AG09319 (cell line): ENCODE measurements around the gene TJP3.

ENCODE experiments used
- DNase-seq: peaks from one replicate; pipeline ENCODE4 v3.0.0-alpha.2; 2010; ENCODE audit warnings: low read depth; ENCODE audit errors: extremely low read depth
- CTCF ChIP-seq: IDR thresholded peaks from 2 replicates; pipeline ENCODE4 v1.5.1; 2011; ENCODE audit warnings: low read depth, mild to moderate bottlenecking, inconsistent platforms, low read length, moderate library complexity

The TJP3 gene

GRCh38 chr19:3766520-3766919 is 58.3 kb downstream of the TJP3 start:
- no peak for TF ChIP-seq CTCF
- DNase-seq = no peak

- DNase-seq = no peak
- no peak for TF ChIP-seq CTCF
Observed at GRCh38 chr19:3767050-3767449, 58.9 kb downstream of the TJP3 start.

- TF ChIP-seq CTCF = no peak
- DNase-seq = no peak
Observed at GRCh38 chr19:3768015-3768747, 60.0 kb downstream of the TJP3 start.

- DNase-seq = no peak
- TF ChIP-seq CTCF = no peak
Observed at GRCh38 chr19:3768748-3769099, 60.5 kb downstream of the TJP3 start.

- DNase-seq = no peak
Observed at GRCh38 chr19:3769494-3769893, 61.3 kb downstream of the TJP3 start.

GRCh38 chr19:3770136-3770999 is 62.2 kb downstream of the TJP3 start:
- no peak for TF ChIP-seq CTCF
- DNase-seq = no peak

More at GRCh38 chr19:3769494-3769893, 61.3 kb downstream of the TJP3 start:
- no peak for TF ChIP-seq CTCF
